Stimulated activated CD8-positive, alpha-beta memory T cell treated with anti-CD3 and anti-CD28 coated beads, Interleukin-7, amount 100 ng/mL, for 4 hours (primary cell): Measurements from ENCODE around the gene GCLC.
"Not testable (repeated sequence)": the region's sequence is repeated elsewhere in the genome, so short reads cannot be mapped to it uniquely, and the experiment has no call there.

Experiments
- DNase-seq, 2 donors: peaks; one replicate each; pipeline ENCODE4 v3.0.0-alpha.2; 2020; ENCODE audit warnings: low read depth in 2 of 2

GCLC gene

GRCh38 chr6:53493635-53494025, 51.3 kb downstream of the GCLC start:
- DNase-seq: no peak

- no peak for DNase-seq
Measured at GRCh38 chr6:53492860-53493634, 51.9 kb downstream of the GCLC start.

GRCh38 chr6:53487080-53487479, 57.8 kb downstream of the GCLC start:
- no peak for DNase-seq

GRCh38 chr6:53486679-53487078, 58.2 kb downstream of the GCLC start:
- no peak for DNase-seq

GRCh38 chr6:53484476-53485280, 60.2 kb downstream of the GCLC start:
- peak; percentile 12 to 54 for DNase-seq

- DNase-seq: no peak
Measured at GRCh38 chr6:53483423-53484353, 61.2 kb downstream of the GCLC start.

GRCh38 chr6:53481323-53481722, 63.6 kb downstream of the GCLC start:
- DNase-seq: no peak

- DNase-seq: not testable (repeated sequence)
Measured at GRCh38 chr6:53480774-53481173, 64.1 kb downstream of the GCLC start.

GRCh38 chr6:53479871-53480270, 65.0 kb downstream of the GCLC start:
- no peak for DNase-seq

GRCh38 chr6:53476964-53477363, 67.9 kb downstream of the GCLC start:
- no peak for DNase-seq

GRCh38 chr6:53474010-53474409, 70.9 kb downstream of the GCLC start:
- no peak for DNase-seq

GRCh38 chr6:53469163-53469562, 75.7 kb downstream of the GCLC start:
- DNase-seq: no peak

GRCh38 chr6:53466257-53466656, 78.6 kb downstream of the GCLC start:
- DNase-seq: no peak

- DNase-seq: no peak
Measured at GRCh38 chr6:53465732-53466131, 79.2 kb downstream of the GCLC start.

- no peak for DNase-seq
Measured at GRCh38 chr6:53464927-53465460, 79.9 kb downstream of the GCLC start.

- DNase-seq: no peak
Measured at GRCh38 chr6:53464483-53464882, 80.4 kb downstream of the GCLC start.

GRCh38 chr6:53461696-53462095, 83.2 kb downstream of the GCLC start:
- no peak for DNase-seq

- DNase-seq: no peak
Measured at GRCh38 chr6:53461041-53461656, 83.8 kb downstream of the GCLC start.

GRCh38 chr6:53458105-53458866, 86.6 kb downstream of the GCLC start:
- no peak for DNase-seq

- no peak for DNase-seq
Measured at GRCh38 chr6:53456809-53457208, 88.1 kb downstream of the GCLC start.

- no peak for DNase-seq
Measured at GRCh38 chr6:53455678-53456077, 89.2 kb downstream of the GCLC start.
